Measurements from ENCODE around the gene YBX1. TPM values are rescaled to one million over a fixed set of nuclear protein-coding genes. Genes with fewer than 3 reads are reported as not detected.
A peak's percentile ranks its signal among the peaks of the same experiment; 100 is the strongest.

The YBX1 gene
- total and polyA plus RNA-seq, 2 of the 13 experiments (the other 11 are each of a cell fraction or from before 2014, with no cell fraction given) = 339 to 628 TPM

GRCh38 chr1:42736152-42736551, 53.9 kb downstream of the YBX1 start:
- Histone ChIP-seq H3K4me2 (ENCODE audit: low read depth, low read length) (no peak overlapping the region), H2AFZ (ENCODE audit: low read length) (no peak overlapping the region), H3K4me1 (ENCODE audit: insufficient read depth, low read length) (peaks cover 66% of the 10 kb centered on the region), H3K36me3 (replicated peaks in 1 of 2; ENCODE audit: control insufficient read depth in 1 of 2, insufficient read depth in 2 of 2, low read length in 2 of 2) (no peaks in the 10 kb centered on the region), H3K4me3 (replicated peaks in 1 of 3; ENCODE audit: insufficient read depth in 1 of 3, low read depth in 2 of 3, low read length in 3 of 3) (no peak overlapping the region), H4K20me1 (ENCODE audit: insufficient read depth, low read length) (no peaks in the 10 kb centered on the region), H3K27me3 (ENCODE audit: control insufficient read depth in 1 of 2, insufficient read depth in 2 of 2, low read length in 2 of 2) (no peaks in the 10 kb centered on the region), H3K9ac (ENCODE audit: insufficient read depth, low read depth, low read length) (no peak overlapping the region), H3K27ac (ENCODE audit: extremely low read length, insufficient read depth, low read length) (no peak overlapping the region), H3K79me2 (ENCODE audit: insufficient read depth, low read length) (no peaks in the 10 kb centered on the region), H3K9me3 (ENCODE audit: low read length) (no peaks in the 10 kb centered on the region)
- TF ChIP-seq ZNF770 (CRISPR knock-in tag; IDR thresholded peaks at IDR 0.05) = peak; percentile 96
- no peak for TF ChIP-seq EZH2 (conservative IDR thresholded peaks at IDR 0.05; ENCODE audit: low read depth, low read length)
- 0 out of 2 replicates have a peak, but pooled peaks have one; percentile 28 for TF ChIP-seq RAD21 (CRISPR knock-in tag; IDR thresholded peaks at IDR 0.05)
- TF ChIP-seq HNRNPLL (IDR thresholded peaks at IDR 0.05; ENCODE audit: low read depth, low read length, poor library complexity, severe bottlenecking) = peak; percentile 21
- no peak for TF ChIP-seq FOXP1 (IDR thresholded peaks at IDR 0.05)
- TF ChIP-seq FOXP1 (CRISPR knock-in tag; IDR thresholded peaks at IDR 0.05) = no peak
- 0 out of 2 replicates have a peak, but pooled peaks have one; percentile 3 for TF ChIP-seq ARID4A (CRISPR knock-in tag; IDR thresholded peaks at IDR 0.05; ENCODE audit: borderline replicate concordance)
- peak; percentile 57 for TF ChIP-seq CTCF (CRISPR knock-in tag; IDR thresholded peaks at IDR 0.05)
- TF ChIP-seq STAG1 (CRISPR knock-in tag; IDR thresholded peaks at IDR 0.05) = peak; percentile 17; the same call in 1 of the 2 replicates
- TF ChIP-seq ZBTB43 (CRISPR knock-in tag; conservative IDR thresholded peaks at IDR 0.05) = no peak
- peak; percentile 37; the same call in 1 of the 2 replicates for TF ChIP-seq CEBPB (IDR thresholded peaks at IDR 0.05; ENCODE audit: borderline replicate concordance, low read depth, low read length)
- TF ChIP-seq ZNF564 (CRISPR knock-in tag; IDR thresholded peaks at IDR 0.05) = no peak
- TF ChIP-seq PCBP2 (optimal IDR thresholded peaks at IDR 0.05; ENCODE audit: low read depth, low read length, poor library complexity, severe bottlenecking) = no peak
- TF ChIP-seq KLF12 (CRISPR knock-in tag; IDR thresholded peaks at IDR 0.05; ENCODE audit: borderline replicate concordance) = peak; percentile 96; the same call in 1 of the 2 replicates
- TF ChIP-seq YY1 (IDR thresholded peaks at IDR 0.05; ENCODE audit: insufficient read depth, insufficient replicate concordance, low read depth, low read length) = peak; percentile 15
- no TSS peak for BruUV-seq (replicated peaks)
- in situ Hi-C loops (cut with HindIII; ENCODE audit: extremely low pct_ligation_motif_present, low pct_unique_long_range_greater_than_20kb) (loop anchor here (25.0 kb wide), 1 partner anchor 399 kb away; the partner anchor contains the start of gene FOXJ3), intact Hi-C loops (cut with micrococcal nuclease; ENCODE audit: unreplicated experiment) (no loop called here)
- CTCF ChIA-PET (ENCODE audit: low intra/inter-chr PET ratio, low total read pairs) = interaction anchor here (1.2 kb wide), 1 partner anchor 11 kb away, joined by 4 read pairs; no protein-coding TSS in a partner anchor
- FAIRE-seq (no peak), ATAC-seq (peak; percentile 24), DNase-seq (ENCODE audit: low spot score) (peak; percentile 25)
- POLR2A ChIA-PET = interaction anchor here (1.0 kb wide), 1 partner anchor 54 kb away, joined by 6 read pairs; the partner anchor contains the start of gene YBX1
- 48% methylated on average over 2 of the region's 4 CpGs for WGBS (ENCODE audit: low lambda C conversion rate)

All from HepG2 (cell line).